Measurements from ENCODE around the gene GABPB2. TPM values are rescaled to one million over a fixed set of nuclear protein-coding genes. Genes with fewer than 3 reads are reported as not detected.
A peak's percentile ranks its signal among the peaks of the same experiment; 100 is the strongest.

GABPB2 gene
- total and polyA plus RNA-seq, 2 experiments from 2014 or later, result 0.98 to 12.9 TPM

DNA sequence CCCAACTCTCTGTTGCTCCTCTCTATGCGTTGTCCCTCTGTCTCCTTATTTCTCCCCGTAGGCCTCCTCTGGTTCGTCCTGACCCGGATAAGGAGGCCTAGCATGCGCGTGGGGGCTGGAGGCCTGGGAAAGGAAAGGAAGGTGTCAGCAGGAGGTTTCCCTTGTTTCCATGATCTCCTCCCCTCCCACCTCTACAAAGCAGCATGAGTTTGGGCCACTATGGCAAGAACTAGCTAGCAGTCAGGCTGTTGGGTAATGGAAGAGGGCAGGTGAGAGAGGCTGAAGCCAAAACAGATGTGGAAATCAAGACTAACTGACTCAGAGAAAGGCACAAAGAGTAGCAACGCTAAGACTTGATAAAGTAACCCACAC is 76.6 kb downstream of the GABPB2 start:
- Histone ChIP-seq H3K4me2 (peak overlapping the region; percentile 91), H3K4me1 (ENCODE audit: insufficient read depth) (peaks cover 20% of the 10 kb centered on the region), H3K36me3 (replicated peaks; ENCODE audit: insufficient read depth, low read depth) (no peaks in the 10 kb centered on the region), H3K9me2 (replicated peaks; ENCODE audit: insufficient read depth) (no peaks in the 10 kb centered on the region), H3K9me3 (ENCODE audit: low read depth) (no peaks in the 10 kb centered on the region), H3K27me3 (peaks cover 3% of the 10 kb centered on the region), H3K27ac (peak overlapping the region; percentile 91), H3K4me3 (peak overlapping the region; percentile 58), H4K20me1 (ENCODE audit: insufficient read depth, poor library complexity, severe bottlenecking) (no peaks in the 10 kb centered on the region), H3K79me2 (peaks cover 7% of the 10 kb centered on the region), H2AFZ (peak overlapping the region; percentile 50)
- DNase-seq (ENCODE audit: low spot score), result peak; percentile 31
- TF ChIP-seq, protein P1, sequence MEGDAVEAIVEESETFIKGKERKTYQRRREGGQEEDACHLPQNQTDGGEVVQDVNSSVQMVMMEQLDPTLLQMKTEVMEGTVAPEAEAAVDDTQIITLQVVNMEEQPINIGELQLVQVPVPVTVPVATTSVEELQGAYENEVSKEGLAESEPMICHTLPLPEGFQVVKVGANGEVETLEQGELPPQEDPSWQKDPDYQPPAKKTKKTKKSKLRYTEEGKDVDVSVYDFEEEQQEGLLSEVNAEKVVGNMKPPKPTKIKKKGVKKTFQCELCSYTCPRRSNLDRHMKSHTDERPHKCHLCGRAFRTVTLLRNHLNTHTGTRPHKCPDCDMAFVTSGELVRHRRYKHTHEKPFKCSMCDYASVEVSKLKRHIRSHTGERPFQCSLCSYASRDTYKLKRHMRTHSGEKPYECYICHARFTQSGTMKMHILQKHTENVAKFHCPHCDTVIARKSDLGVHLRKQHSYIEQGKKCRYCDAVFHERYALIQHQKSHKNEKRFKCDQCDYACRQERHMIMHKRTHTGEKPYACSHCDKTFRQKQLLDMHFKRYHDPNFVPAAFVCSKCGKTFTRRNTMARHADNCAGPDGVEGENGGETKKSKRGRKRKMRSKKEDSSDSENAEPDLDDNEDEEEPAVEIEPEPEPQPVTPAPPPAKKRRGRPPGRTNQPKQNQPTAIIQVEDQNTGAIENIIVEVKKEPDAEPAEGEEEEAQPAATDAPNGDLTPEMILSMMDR (IDR thresholded peaks at IDR 0.05; ENCODE audit: poor library complexity), result no peak
- 18% methylated on average over 7 of the region's 7 CpGs for WGBS (ENCODE audit: low lambda C conversion rate, missing lambda C conversion rate)

DNA sequence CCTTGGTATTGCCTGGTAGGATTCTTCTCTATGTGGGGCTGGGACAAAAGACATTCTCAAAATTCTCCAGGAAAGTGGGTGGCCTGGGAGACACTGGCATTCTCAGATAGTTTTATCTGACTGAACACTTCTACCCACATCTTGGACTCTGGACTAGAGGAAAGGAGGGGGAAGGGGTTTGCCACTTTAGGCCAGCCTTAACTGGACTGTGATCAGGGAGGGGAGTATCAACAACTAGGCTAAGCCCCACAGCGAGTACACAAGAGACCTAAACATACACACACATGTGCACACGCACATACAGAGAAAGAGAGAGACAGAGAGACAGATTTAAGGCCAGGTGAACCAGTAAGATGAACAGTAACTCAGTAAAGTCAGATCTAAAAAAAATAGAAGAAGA is 77.1 kb downstream of the GABPB2 start:
- peak; percentile 50 for DNase-seq (ENCODE audit: low spot score)
- Histone ChIP-seq H3K9me3 (ENCODE audit: low read depth) (no peaks in the 10 kb centered on the region), H3K79me2 (peaks cover 7% of the 10 kb centered on the region), H3K9me2 (replicated peaks; ENCODE audit: insufficient read depth) (no peaks in the 10 kb centered on the region), H2AFZ (peak overlapping the region; percentile 50), H3K27ac (peak overlapping the region; percentile 91), H3K36me3 (replicated peaks; ENCODE audit: insufficient read depth, low read depth) (no peaks in the 10 kb centered on the region), H3K4me3 (no peak overlapping the region), H3K4me1 (ENCODE audit: insufficient read depth) (peaks cover 20% of the 10 kb centered on the region), H3K4me2 (peak overlapping the region; percentile 91), H4K20me1 (ENCODE audit: insufficient read depth, poor library complexity, severe bottlenecking) (no peaks in the 10 kb centered on the region), H3K27me3 (peaks cover 3% of the 10 kb centered on the region)
- TF ChIP-seq EZH2 (IDR thresholded peaks at IDR 0.05; ENCODE audit: borderline replicate concordance) (no peak), EZH2phosphoT487 (IDR thresholded peaks at IDR 0.05; ENCODE audit: low read depth, severe bottlenecking, unreplicated experiment) (no peak)
- TF ChIP-seq, protein P1 (IDR thresholded peaks at IDR 0.05; ENCODE audit: poor library complexity), result no peak
- WGBS (ENCODE audit: low lambda C conversion rate, missing lambda C conversion rate), result 73% methylated on average over 2 of the region's 2 CpGs

DNA sequence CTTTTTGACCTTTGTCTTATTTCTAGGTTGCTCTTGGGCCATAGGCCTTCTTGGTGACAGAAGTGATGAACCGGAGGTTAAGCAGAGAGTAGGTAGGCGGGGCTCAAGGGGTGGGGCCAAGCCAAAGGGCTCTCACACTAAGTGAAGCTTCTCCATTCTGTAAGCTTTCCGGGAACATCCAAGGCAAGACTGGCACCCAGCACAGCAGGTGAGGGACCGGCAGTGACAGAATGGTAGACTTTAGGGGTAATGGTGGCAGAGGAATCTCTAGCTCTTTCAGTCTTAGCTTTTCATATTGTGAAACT is 85.9 kb downstream of the GABPB2 start, which contains the start of gene TNFAIP8L2:
Gene TNFAIP8L2, plus strand, starts transcription at position 135 of the 305 bp plus-strand sequence. CDS start 2,049 bp downstream, outside the sequence.
- H3K9me2 ChIP-seq (replicated peaks; ENCODE audit: insufficient read depth), result no peaks in the 10 kb centered on the region
- DNase-seq (ENCODE audit: low spot score), result no peak
- no peaks in the 10 kb centered on the region for H3K9me3 ChIP-seq (ENCODE audit: low read depth)
- no peaks in the 10 kb centered on the region for H3K79me2 ChIP-seq
- no peaks in the 10 kb centered on the region for H3K36me3 ChIP-seq (replicated peaks; ENCODE audit: insufficient read depth, low read depth)
- no peak within 1 kb of the TSS for H3K4me2 ChIP-seq
- no peaks in the 10 kb centered on the region for H3K4me1 ChIP-seq (ENCODE audit: insufficient read depth)
- H3K4me3 ChIP-seq, result no peak within 1 kb of the TSS
- 76% methylated on average over 4 of the region's 4 CpGs for WGBS (ENCODE audit: low lambda C conversion rate, missing lambda C conversion rate)
- no peaks in the 10 kb centered on the region for H4K20me1 ChIP-seq (ENCODE audit: insufficient read depth, poor library complexity, severe bottlenecking)
- H3K27me3 ChIP-seq, result no peaks in the 10 kb centered on the region
- TF ChIP-seq EZH2 (IDR thresholded peaks at IDR 0.05; ENCODE audit: borderline replicate concordance) (no peak), EZH2phosphoT487 (IDR thresholded peaks at IDR 0.05; ENCODE audit: low read depth, severe bottlenecking, unreplicated experiment) (no peak)
- TF ChIP-seq, protein P1 (IDR thresholded peaks at IDR 0.05; ENCODE audit: poor library complexity), result no peak
- H2AFZ ChIP-seq, result no peak within 1 kb of the TSS
- no peak within 1 kb of the TSS for H3K27ac ChIP-seq

DNA sequence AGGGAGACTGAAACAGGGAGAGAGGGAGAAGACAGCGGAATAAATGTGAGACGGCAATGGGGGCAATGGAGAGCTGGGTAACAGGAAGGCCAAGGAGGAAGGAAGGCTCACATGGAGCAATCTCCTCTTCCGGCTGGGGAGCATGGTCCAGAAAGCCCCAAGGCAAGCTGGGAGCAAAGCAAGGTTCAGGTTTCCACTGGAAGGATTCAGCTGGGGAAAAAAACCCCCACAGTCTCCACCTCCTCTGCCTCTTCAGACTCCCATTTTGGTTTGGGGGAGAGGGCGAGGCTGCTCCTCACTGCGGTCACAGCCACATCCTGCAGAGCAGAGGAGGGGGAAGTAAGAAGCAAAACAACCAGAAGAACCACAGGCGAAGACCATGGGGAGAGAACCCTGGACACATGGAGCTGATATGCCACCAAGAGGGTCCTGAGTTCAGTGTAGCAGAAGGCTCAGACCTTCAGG is 86.5 kb downstream of the GABPB2 start:
- Histone ChIP-seq H3K4me2 (no peak overlapping the region), H3K79me2 (no peaks in the 10 kb centered on the region), H3K27me3 (no peaks in the 10 kb centered on the region), H3K27ac (no peak overlapping the region), H3K9me2 (replicated peaks; ENCODE audit: insufficient read depth) (no peaks in the 10 kb centered on the region), H3K9me3 (ENCODE audit: low read depth) (no peaks in the 10 kb centered on the region), H4K20me1 (ENCODE audit: insufficient read depth, poor library complexity, severe bottlenecking) (no peaks in the 10 kb centered on the region), H3K4me3 (no peak overlapping the region), H3K4me1 (ENCODE audit: insufficient read depth) (no peaks in the 10 kb centered on the region), H3K36me3 (replicated peaks; ENCODE audit: insufficient read depth, low read depth) (no peaks in the 10 kb centered on the region), H2AFZ (no peak overlapping the region)
- DNase-seq (ENCODE audit: low spot score), result no peak
- 96% methylated on average over 6 of the region's 6 CpGs for WGBS (ENCODE audit: low lambda C conversion rate, missing lambda C conversion rate)
- TF ChIP-seq EZH2phosphoT487 (IDR thresholded peaks at IDR 0.05; ENCODE audit: low read depth, severe bottlenecking, unreplicated experiment) (no peak), EZH2 (IDR thresholded peaks at IDR 0.05; ENCODE audit: borderline replicate concordance) (no peak)
- TF ChIP-seq, protein P1 (IDR thresholded peaks at IDR 0.05; ENCODE audit: poor library complexity), result no peak

Data from hepatocyte (in vitro differentiated cells).